Measurements from ENCODE around the gene HYCC1.

DNA sequence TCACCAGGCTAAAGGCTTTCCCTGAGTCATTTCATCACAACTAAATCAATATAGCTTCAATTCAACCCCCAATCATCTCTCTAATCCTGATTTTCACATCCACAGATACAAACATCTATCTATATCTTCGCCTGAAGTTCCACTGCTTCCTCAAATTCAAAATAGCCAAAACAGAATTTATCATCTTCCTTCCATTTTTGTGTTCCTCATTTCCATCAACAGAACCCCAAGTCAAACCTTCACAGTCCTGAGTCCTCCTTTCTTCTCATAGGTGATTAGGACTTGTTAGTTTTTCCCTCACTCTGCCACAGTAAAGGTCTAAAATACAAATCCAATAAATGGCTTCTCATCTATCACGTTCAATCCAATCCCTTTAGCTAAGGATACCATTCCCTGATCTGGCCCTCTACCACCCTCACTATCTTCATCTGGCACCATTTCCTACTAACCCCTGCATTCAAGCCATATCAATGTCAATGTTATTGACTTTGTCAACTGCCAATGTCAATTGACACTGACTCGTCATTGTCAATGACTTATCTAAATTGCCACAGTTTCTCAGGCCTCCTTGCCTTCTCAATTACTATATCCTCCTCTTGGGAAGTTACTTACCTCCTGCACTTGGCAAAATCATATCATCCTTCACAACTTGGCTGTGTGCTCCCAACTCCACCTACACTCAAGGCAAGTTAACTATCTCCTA is 2.6 kb downstream of the HYCC1 start:
- TF ChIP-seq, protein P1, sequence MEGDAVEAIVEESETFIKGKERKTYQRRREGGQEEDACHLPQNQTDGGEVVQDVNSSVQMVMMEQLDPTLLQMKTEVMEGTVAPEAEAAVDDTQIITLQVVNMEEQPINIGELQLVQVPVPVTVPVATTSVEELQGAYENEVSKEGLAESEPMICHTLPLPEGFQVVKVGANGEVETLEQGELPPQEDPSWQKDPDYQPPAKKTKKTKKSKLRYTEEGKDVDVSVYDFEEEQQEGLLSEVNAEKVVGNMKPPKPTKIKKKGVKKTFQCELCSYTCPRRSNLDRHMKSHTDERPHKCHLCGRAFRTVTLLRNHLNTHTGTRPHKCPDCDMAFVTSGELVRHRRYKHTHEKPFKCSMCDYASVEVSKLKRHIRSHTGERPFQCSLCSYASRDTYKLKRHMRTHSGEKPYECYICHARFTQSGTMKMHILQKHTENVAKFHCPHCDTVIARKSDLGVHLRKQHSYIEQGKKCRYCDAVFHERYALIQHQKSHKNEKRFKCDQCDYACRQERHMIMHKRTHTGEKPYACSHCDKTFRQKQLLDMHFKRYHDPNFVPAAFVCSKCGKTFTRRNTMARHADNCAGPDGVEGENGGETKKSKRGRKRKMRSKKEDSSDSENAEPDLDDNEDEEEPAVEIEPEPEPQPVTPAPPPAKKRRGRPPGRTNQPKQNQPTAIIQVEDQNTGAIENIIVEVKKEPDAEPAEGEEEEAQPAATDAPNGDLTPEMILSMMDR (IDR thresholded peaks at IDR 0.05 in 4 of 5, conservative IDR thresholded peaks at IDR 0.05 in 1 of 5): no peak
- TF ChIP-seq POLR2A (IDR thresholded peaks at IDR 0.05): no peak

Measured in gastrocnemius medialis (tissue), 4 donors.